HUES48 (cell line): ENCODE results near the gene ANKMY1.
"Not testable (repeated sequence)": the region's sequence is repeated elsewhere in the genome, so short reads cannot be mapped to it uniquely, and the experiment has no call there.

Experiments
- H3K27ac ChIP-seq: one replicate; pipeline ENCODE4 v1.7.0; 2013; ENCODE audit warnings: low read depth, low read length, inconsistent platforms
- H3K27me3 ChIP-seq: 2 replicates; pipeline ENCODE4 v1.6.1; 2013; ENCODE audit warnings: mild to moderate bottlenecking, low read length; ENCODE audit not compliant: control insufficient read depth, insufficient read depth
- H3K36me3 ChIP-seq: 2 replicates; pipeline ENCODE4 v1.6.1; 2013; ENCODE audit warnings: low read length; ENCODE audit not compliant: control insufficient read depth, insufficient read depth
- H3K4me1 ChIP-seq: 2 replicates; pipeline ENCODE4 v1.6.1; 2013; ENCODE audit warnings: mild to moderate bottlenecking, low read length; ENCODE audit not compliant: control insufficient read depth, insufficient read depth
- H3K4me3 ChIP-seq: 2 replicates; pipeline ENCODE4 v1.5.1; 2013; ENCODE audit warnings: mild to moderate bottlenecking, low read depth, low read length
- H3K9ac ChIP-seq: 2 replicates; pipeline ENCODE4 v1.6.1; 2013; ENCODE audit warnings: mild to moderate bottlenecking, low read depth, low read length, moderate library complexity
- H3K9me3 ChIP-seq: 2 replicates; pipeline ENCODE4 v1.6.1; 2013; ENCODE audit warnings: low read length; ENCODE audit not compliant: control insufficient read depth, insufficient read depth

The ANKMY1 gene

DNA sequence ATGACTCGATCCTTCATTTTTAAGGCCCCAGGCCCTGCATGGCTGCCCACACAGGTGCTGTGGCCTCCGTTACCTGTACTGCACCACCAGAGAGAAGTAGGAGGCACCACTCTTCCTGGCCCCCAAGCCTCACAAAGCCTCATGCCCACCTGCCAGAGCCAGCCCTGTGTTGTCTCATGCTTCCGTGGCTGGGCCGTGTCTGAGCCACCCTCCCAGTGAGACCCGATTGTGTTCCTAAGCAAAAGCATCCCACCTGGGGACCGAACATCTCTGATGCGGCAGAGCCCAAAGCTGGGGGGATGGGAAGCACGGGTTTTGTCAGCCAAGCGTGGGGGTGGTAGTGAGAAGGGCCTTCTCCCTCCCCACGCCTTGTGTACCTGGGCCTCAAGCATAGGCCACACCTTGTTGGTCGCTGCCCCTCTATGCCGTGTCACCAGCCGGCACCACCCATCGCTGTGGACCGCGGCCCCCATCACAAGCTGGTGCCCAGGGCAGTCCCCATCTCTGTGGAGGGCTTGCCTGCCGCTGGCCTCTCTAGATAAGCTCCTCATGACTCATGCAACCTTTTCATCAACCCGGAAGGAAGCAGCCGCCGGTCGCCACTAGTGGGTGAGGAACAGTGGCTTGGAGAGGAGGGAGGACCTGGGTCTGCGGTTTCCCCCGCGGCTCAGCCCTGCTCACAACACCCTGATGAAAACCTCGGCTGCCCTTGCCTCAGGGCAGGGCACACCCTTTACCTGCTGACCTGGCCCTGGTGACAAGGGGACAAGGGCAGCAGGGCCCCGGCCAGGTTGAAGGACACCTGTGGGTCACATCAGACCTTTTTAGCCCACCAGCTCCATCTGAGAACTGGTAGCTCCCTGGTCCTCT is 7.8 kb upstream of the ANKMY1 start:
- H3K9ac ChIP-seq: no peak overlapping the region
- H3K27ac ChIP-seq: no peak overlapping the region
- no peak overlapping the region for H3K4me3 ChIP-seq
- H3K4me1 ChIP-seq: peaks cover 10% of the 10 kb centered on the region
- no peaks in the 10 kb centered on the region for H3K9me3 ChIP-seq
- H3K27me3 ChIP-seq: peaks cover 31% of the 10 kb centered on the region
- H3K36me3 ChIP-seq: no peaks in the 10 kb centered on the region

- Histone ChIP-seq H3K9ac (no peak overlapping the region), H3K4me3 (no peak overlapping the region), H3K4me1 (peaks cover 14% of the 10 kb centered on the region), H3K27me3 (peaks cover 30% of the 10 kb centered on the region), H3K9me3 (no peaks in the 10 kb centered on the region), H3K36me3 (no peaks in the 10 kb centered on the region), H3K27ac (no peak overlapping the region)
These were observed 7.0 kb upstream of the ANKMY1 start for GRCh38 chr2:240564561-240565332.

DNA sequence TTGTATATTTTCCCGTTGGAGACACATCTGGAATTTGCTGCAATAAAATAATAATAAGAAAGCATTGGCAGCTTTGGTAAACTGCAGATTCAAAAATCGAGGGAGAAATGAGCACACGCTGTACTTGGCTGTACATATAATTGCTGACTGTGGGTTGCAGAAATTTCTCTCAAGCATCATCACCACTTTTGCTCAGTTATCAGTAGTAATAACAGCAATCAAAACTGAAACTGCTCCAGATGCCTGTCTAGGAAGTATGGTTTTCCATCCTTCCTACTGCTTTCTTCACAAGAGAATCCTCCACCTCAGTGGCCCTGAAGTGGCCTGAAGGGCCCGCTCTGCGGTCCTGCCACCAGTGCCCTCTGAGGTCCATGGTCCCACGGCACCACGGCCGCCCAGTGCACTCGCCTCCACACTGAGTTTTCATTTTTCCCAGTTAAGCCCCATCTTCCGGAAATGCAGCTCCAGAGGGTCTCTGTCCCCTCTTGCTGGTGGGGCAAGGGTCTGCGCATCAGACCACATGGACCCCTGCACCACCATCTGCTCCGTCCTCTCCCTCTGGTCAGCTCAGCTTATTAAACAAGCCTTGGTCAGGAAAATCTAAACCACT is 6.3 kb upstream of the ANKMY1 start:
- no peak overlapping the region for H3K27ac ChIP-seq
- no peak overlapping the region for H3K4me3 ChIP-seq
- H3K9ac ChIP-seq: no peak overlapping the region
- peaks cover 30% of the 10 kb centered on the region for H3K27me3 ChIP-seq
- peaks cover 15% of the 10 kb centered on the region for H3K4me1 ChIP-seq
- H3K9me3 ChIP-seq: no peaks in the 10 kb centered on the region
- H3K36me3 ChIP-seq: no peaks in the 10 kb centered on the region

DNA sequence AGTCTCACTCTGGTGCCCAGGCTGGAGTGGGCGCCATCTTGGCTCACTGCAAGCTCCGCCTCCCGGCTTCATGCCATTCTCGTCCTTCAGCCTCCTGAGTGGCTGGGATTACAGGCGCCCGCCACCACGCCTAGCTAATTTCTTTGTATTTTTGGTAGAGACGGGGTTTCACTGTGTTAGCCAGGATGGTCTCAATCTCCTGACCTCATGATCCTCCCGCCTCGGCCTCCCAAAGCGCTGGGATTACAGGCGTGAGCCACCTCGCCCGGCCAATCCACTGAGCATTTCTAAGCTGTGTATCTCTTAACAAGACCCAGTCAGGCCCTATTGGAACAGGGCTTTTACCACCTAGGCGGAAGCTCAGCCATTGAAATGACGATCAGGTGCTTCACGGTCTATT is 5.4 kb upstream of the ANKMY1 start:
- not testable (repeated sequence) for H3K27ac ChIP-seq, H3K9ac ChIP-seq, H3K36me3 ChIP-seq, H3K4me3 ChIP-seq, H3K9me3 ChIP-seq
- Histone ChIP-seq H3K4me1 (peaks cover 17% of the 10 kb centered on the region), H3K27me3 (peaks cover 35% of the 10 kb centered on the region)

- no peaks in the 10 kb centered on the region for H3K9me3 ChIP-seq
- peak overlapping the region; percentile 26; the same call in 1 of the 2 replicates for H3K9ac ChIP-seq
- peak overlapping the region; percentile 81 for H3K4me3 ChIP-seq
- peak overlapping the region; percentile 26 for H3K27ac ChIP-seq
- peaks cover 20% of the 10 kb centered on the region for H3K4me1 ChIP-seq
- peaks cover 26% of the 10 kb centered on the region for H3K27me3 ChIP-seq
- H3K36me3 ChIP-seq: no peaks in the 10 kb centered on the region
These were observed 3.7 kb upstream of the ANKMY1 start for GRCh38 chr2:240561325-240561971.

DNA sequence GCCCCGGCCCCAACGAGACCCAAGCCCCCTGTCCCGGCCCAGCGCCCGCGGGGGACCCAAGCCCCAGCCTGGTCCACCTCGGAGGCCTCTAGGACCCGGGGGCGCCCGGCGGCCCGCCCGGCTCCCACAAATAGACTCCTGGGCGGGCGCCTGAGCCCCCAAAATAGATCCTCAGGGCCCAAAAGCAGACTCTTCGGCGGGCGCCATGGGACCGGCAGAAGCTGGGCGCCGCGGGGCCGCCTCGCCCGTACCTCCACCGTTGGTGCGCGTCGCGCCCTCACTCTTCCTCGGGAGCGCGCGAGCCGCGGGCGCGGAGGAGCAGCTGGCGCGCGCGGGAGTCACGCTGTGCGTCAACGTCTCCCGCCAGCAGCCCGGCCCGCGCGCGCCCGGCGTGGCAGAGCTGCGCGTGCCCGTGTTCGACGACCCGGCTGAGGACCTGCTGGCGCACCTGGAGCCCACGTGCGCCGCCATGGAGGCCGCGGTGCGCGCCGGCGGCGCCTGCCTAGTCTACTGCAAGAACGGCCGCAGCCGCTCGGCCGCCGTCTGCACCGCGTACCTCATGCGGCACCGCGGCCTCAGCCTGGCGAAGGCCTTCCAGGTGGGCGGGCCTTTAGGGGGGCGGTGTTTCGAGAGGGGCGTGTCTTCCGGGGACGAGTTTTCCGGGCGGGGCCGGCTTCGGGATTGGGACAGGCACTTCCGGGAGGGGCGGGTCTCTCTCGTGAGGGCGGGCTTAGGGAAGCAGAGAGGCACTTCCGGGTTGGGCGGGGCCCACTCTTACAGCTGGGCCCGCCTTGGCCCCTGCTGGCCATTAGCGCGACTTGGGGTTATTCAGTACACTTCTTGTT is 2.9 kb upstream of the ANKMY1 start:
- Histone ChIP-seq H3K9me3 (no peaks in the 10 kb centered on the region), H3K27me3 (peaks cover 26% of the 10 kb centered on the region), H3K9ac (peak overlapping the region; percentile 80), H3K27ac (peak overlapping the region; percentile 84), H3K36me3 (no peaks in the 10 kb centered on the region), H3K4me3 (peak overlapping the region; percentile 81), H3K4me1 (peaks cover 14% of the 10 kb centered on the region; the same call in 1 of the 2 replicates)

DNA sequence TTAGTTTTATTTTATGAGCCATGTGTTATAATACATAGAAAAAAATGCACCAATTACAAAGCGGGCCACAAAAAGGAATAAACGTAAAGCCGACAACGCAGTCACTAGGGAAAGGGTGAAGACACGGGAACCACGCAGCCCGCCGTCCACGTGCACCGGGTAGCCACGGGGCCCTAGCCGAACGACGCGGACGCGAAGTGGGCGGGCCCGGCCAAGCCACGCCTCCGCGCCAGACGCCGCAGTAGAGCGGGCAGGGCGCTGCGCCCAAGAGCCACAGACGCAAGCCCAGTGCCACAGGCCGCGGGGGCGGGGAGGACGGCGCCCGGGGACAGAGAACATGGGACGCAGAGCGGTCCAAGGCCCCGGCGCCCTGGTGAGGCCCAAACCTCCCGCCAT is 2.3 kb upstream of the ANKMY1 start, which contains the start of gene DUSP28:
Gene DUSP28, plus strand, starts transcription at position 274 of the 396 bp plus-strand sequence. CDS start 328 bp downstream, outside the sequence.
- Histone ChIP-seq H3K9me3 (no peaks in the 10 kb centered on the region), H3K9ac (peak within 1 kb of the TSS; percentile 80), H3K4me1 (peaks cover 14% of the 10 kb centered on the region; the same call in 1 of the 2 replicates), H3K4me3 (peak within 1 kb of the TSS; percentile 81), H3K27ac (peak within 1 kb of the TSS; percentile 84), H3K36me3 (no peaks in the 10 kb centered on the region), H3K27me3 (peaks cover 26% of the 10 kb centered on the region)

GRCh38 chr2:240559286-240559685 is 1.5 kb upstream of the ANKMY1 start:
- Histone ChIP-seq H3K9me3 (no peaks in the 10 kb centered on the region), H3K4me3 (no peak overlapping the region), H3K27ac (no peak overlapping the region), H3K4me1 (peaks cover 14% of the 10 kb centered on the region; the same call in 1 of the 2 replicates), H3K27me3 (peaks cover 26% of the 10 kb centered on the region), H3K36me3 (no peaks in the 10 kb centered on the region), H3K9ac (no peak overlapping the region)

GRCh38 chr2:240558236-240558761 is 511 bp upstream of the ANKMY1 start:
- H3K9ac ChIP-seq: no peak overlapping the region
- H3K27ac ChIP-seq: no peak overlapping the region

More at GRCh38 chr2:240558236-240558761, 511 bp upstream of the ANKMY1 start:
- Histone ChIP-seq H3K36me3 (no peaks in the 10 kb centered on the region), H3K4me3 (peak overlapping the region; percentile 32; the same call in 1 of the 2 replicates), H3K4me1 (peaks cover 14% of the 10 kb centered on the region; the same call in 1 of the 2 replicates), H3K27me3 (peaks cover 26% of the 10 kb centered on the region), H3K9me3 (no peaks in the 10 kb centered on the region)
